IPS-NIHi11 (cell line): ENCODE measurements around the gene BABAM2.
"Not testable (repeated sequence)": the region's sequence is repeated elsewhere in the genome, so short reads cannot be mapped to it uniquely, and the experiment has no call there.

Experiments used
- DNase-seq: peaks from one replicate; pipeline ENCODE4 v3.0.0; 2012; ENCODE audit warnings: mixed read lengths, low spot score

BABAM2 gene

GRCh38 chr2:27890146-27890923 lies at the start of gene BABAM2, which contains the start of gene RBKS:
BABAM2 (plus strand) TSS chr2:27890729; CDS start chr2:27894557, 3,828 bp downstream.
RBKS (minus strand) TSS chr2:27890387; CDS start chr2:27890345, 42 bp downstream.
- DNase-seq, result peak; percentile 99

GRCh38 chr2:27842894-27843293 lies 47.6 kb upstream of the BABAM2 start:
- peak; percentile 17 for DNase-seq

- no peak for DNase-seq
Measured at GRCh38 chr2:27843992-27844391, 46.5 kb upstream of the BABAM2 start.

- DNase-seq, result no peak
Measured at GRCh38 chr2:27844821-27845255, 45.7 kb upstream of the BABAM2 start.

GRCh38 chr2:27847333-27847732 lies 43.2 kb upstream of the BABAM2 start:
- no peak for DNase-seq

- DNase-seq, result no peak
Measured at GRCh38 chr2:27849558-27850205, 40.8 kb upstream of the BABAM2 start.

GRCh38 chr2:27852691-27853090 lies 37.8 kb upstream of the BABAM2 start:
- DNase-seq, result no peak

- DNase-seq, result no peak
Measured at GRCh38 chr2:27854229-27854862, 36.2 kb upstream of the BABAM2 start.

GRCh38 chr2:27855476-27855875 lies 35.1 kb upstream of the BABAM2 start:
- DNase-seq, result no peak

- no peak for DNase-seq
Measured at GRCh38 chr2:27856386-27856785, 34.1 kb upstream of the BABAM2 start.

- no peak for DNase-seq
Measured at GRCh38 chr2:27856956-27857355, 33.6 kb upstream of the BABAM2 start.

GRCh38 chr2:27857417-27858172 lies 32.9 kb upstream of the BABAM2 start:
- no peak for DNase-seq

- no peak for DNase-seq
Measured at GRCh38 chr2:27860111-27860510, 30.4 kb upstream of the BABAM2 start.

GRCh38 chr2:27863146-27863545 lies 27.4 kb upstream of the BABAM2 start:
- no peak for DNase-seq

- DNase-seq, result not testable (repeated sequence)
Measured at GRCh38 chr2:27863955-27864354, 26.6 kb upstream of the BABAM2 start.

- no peak for DNase-seq
Measured at GRCh38 chr2:27866237-27866636, 24.3 kb upstream of the BABAM2 start.

- no peak for DNase-seq
Measured at GRCh38 chr2:27869763-27870162, 20.8 kb upstream of the BABAM2 start.

- no peak for DNase-seq
Measured at GRCh38 chr2:27870724-27871123, 19.8 kb upstream of the BABAM2 start.

GRCh38 chr2:27871802-27872201 lies 18.7 kb upstream of the BABAM2 start:
- DNase-seq, result no peak

- DNase-seq, result no peak
Measured at GRCh38 chr2:27873091-27873490, 17.4 kb upstream of the BABAM2 start.

GRCh38 chr2:27875089-27875881 lies 15.2 kb upstream of the BABAM2 start:
- DNase-seq, result no peak
